Sigmoid colon (tissue), 7 donors: ENCODE results near the gene CCDC107. TPM values are rescaled to one million over a fixed set of nuclear protein-coding genes. Genes with fewer than 3 reads are reported as not detected.

ENCODE experiments used
- DNase-seq: peaks from one replicate; pipeline ENCODE4 v3.0.0-alpha.2; 2019
- H3K27ac ChIP-seq, 4 donors: fragments of 200-600 bp; sonication (generic); one replicate each; pipeline ENCODE4 v1.5.1; 2016 to 2019; ENCODE audit warnings: mild to moderate bottlenecking in 1 of 4
- H3K27me3 ChIP-seq, 3 donors: fragments of 200-600 bp; sonication (generic); one replicate each; pipeline ENCODE4 v1.5.1; 2019; ENCODE audit warnings: mild to moderate bottlenecking in 1 of 3
- H3K36me3 ChIP-seq, 4 donors: fragments of 200-600 bp; sonication (generic); one replicate each; pipeline ENCODE4 v1.5.1; 2016 to 2019
- H3K4me1 ChIP-seq, 4 donors: fragments of 200-600 bp; sonication (generic); one replicate each; pipeline ENCODE4 v1.5.1; 2017 to 2019
- H3K4me3 ChIP-seq, 4 donors: fragments of 200-600 bp; sonication (generic); one replicate each; pipeline ENCODE4 v1.5.1; 2017 to 2019; ENCODE audit warnings: mild to moderate bottlenecking in 2 of 4, moderate library complexity in 1 of 4
- H3K9me3 ChIP-seq, 4 donors: fragments of 200-600 bp in 3 of 4; sonication (generic) in 3 of 4; one replicate each; pipeline versions ENCODE4 v1.5.1 to v1.6.1; 2013 to 2019
- CTCF ChIP-seq, 4 experiments: fragments of 450-650 bp in 3 of 4; fragments of 200-600 bp in 1 of 4; IDR thresholded peaks; one replicate each; pipeline ENCODE4 v1.5.1; 2016 to 2019; ENCODE audit warnings: antibody characterized with exemption in 4 of 4, mild to moderate bottlenecking in 3 of 4, moderate library complexity in 2 of 4
- EP300 ChIP-seq, 4 donors: sonication (generic); formaldehyde crosslinking; IDR thresholded peaks; one replicate each; pipeline ENCODE4 v1.6.1; 2017; ENCODE audit warnings: antibody characterized with exemption in 4 of 4
- POLR2A ChIP-seq, 2 donors: fragments of 450-650 bp; IDR thresholded peaks; one replicate each; pipeline ENCODE4 v1.6.1; 2016; ENCODE audit warnings: antibody characterized with exemption in 2 of 2, mild to moderate bottlenecking in 2 of 2, moderate library complexity in 2 of 2
- POLR2AphosphoS5 ChIP-seq, 4 donors: sonication (generic); formaldehyde crosslinking; IDR thresholded peaks; one replicate each; pipeline ENCODE4 v1.6.1; 2017; ENCODE audit warnings: antibody characterized with exemption in 4 of 4
- WGBS, 2 donors: extraction: QIAGEN DNeasy Blood & Tissue Kit; methylation state at CpG; one replicate each; pipeline ENCODE4 v1.1.7; 2013; 5-methylcytosine and 5-hydroxymethylcytosine counted together
- intact Hi-C: fragments of 100-400 bp; cut with DNase I; formaldehyde crosslinking; loops from one replicate; pipeline ENCODE4 v1.15.1; 2023
- polyA plus RNA-seq, 3 donors: library from polyadenylated mRNA; stranded (reverse); fragments of 200-250 nt; gene quantifications; one replicate each; pipeline ENCODE4 v1.2.3, GENCODE V29; 2013
- total RNA-seq, 4 donors: library from RNA; depleted of rRNA; stranded (reverse); fragments of >200 nt; gene quantifications; one replicate each; pipeline ENCODE4 v1.1.0, GENCODE V29; 2016
- donor health status: healthy with polysubstance abuse.
- donor health status: Bipolar disorder and iron deficiency.
- donor health status: healthy.

The CCDC107 gene
- total and polyA plus RNA-seq, 7 donors, result 21.3 to 112 (median 70.6) TPM

- Histone ChIP-seq H3K36me3 (no peaks in the 10 kb centered on the region), H3K4me1 (peaks cover 0 to 28% (median 26%) of the 10 kb centered on the region in 4 donors), H3K27ac (peak overlapping the region in 3 of 4 donors; percentile 13 to 52 (median 28)), H3K4me3 (peak overlapping the region; percentile 37 to 56 (median 48)), H3K27me3 (no peaks in the 10 kb centered on the region), H3K9me3 (no peaks in the 10 kb centered on the region)
- TF ChIP-seq POLR2AphosphoS5 (IDR thresholded peaks at IDR 0.05) (peak in 2 of 4 donors; percentile 18 to 25), EP300 (IDR thresholded peaks at IDR 0.05) (no peak), POLR2A (IDR thresholded peaks at IDR 0.05) (no peak)
- intact Hi-C loops, result loop anchor here (1.0 kb wide), 1 partner anchor 10 kb away; no protein-coding TSS in a partner anchor
- WGBS, 2 donors, result 10% methylated on average over 51 of the region's 51 CpGs
- DNase-seq, result no peak
These were observed 17.8 kb downstream of the CCDC107 start for GRCh38 chr9:35675732-35676392.

- DNase-seq, result no peak
- TF ChIP-seq POLR2A (IDR thresholded peaks at IDR 0.05) (no peak), POLR2AphosphoS5 (IDR thresholded peaks at IDR 0.05) (peak in 3 of 4 donors; percentile 16 to 72 (median 65))
- Histone ChIP-seq H3K27ac (peak overlapping the region; percentile 95 to 100 (median 98)), H3K9me3 (no peaks in the 10 kb centered on the region), H3K4me3 (no peak overlapping the region), H3K36me3 (peaks cover 18 to 25% (median 20%) of the 10 kb centered on the region in 4 donors), H3K27me3 (no peaks in the 10 kb centered on the region), H3K4me1 (peaks cover 0 to 45% (median 41%) of the 10 kb centered on the region in 4 donors)
- WGBS, 2 donors, result 91 to 94% methylated on average over 5 of the region's 5 CpGs
- intact Hi-C loops, result no loop called here
These were observed 21.0 kb downstream of the CCDC107 start for GRCh38 chr9:35679091-35679490.

- peaks cover 0 to 50% (median 47%) of the 10 kb centered on the region in 4 donors for H3K4me1 ChIP-seq
- intact Hi-C loops, result no loop called here
- 93 to 94% methylated on average over 8 of the region's 8 CpGs for WGBS, 2 donors
These were observed 21.8 kb downstream of the CCDC107 start for GRCh38 chr9:35679766-35680330.

GRCh38 chr9:35680331-35681105 is 22.4 kb downstream of the CCDC107 start:
- no peak for DNase-seq
- Histone ChIP-seq H3K4me1 (peaks cover 0 to 53% (median 49%) of the 10 kb centered on the region in 4 donors), H3K9me3 (no peaks in the 10 kb centered on the region), H3K36me3 (peaks cover 32 to 39% (median 33%) of the 10 kb centered on the region in 4 donors), H3K27me3 (no peaks in the 10 kb centered on the region), H3K4me3 (no peak overlapping the region), H3K27ac (peak overlapping the region; percentile 95 to 100 (median 98))
- 73 to 74% methylated on average over 15 of the region's 15 CpGs for WGBS, 2 donors
- peak in 2 of 4 donors; percentile 86 to 89 for TF ChIP-seq POLR2AphosphoS5 (IDR thresholded peaks at IDR 0.05)
- no peak for TF ChIP-seq CTCF (IDR thresholded peaks at IDR 0.05)
- intact Hi-C loops, result no loop called here

More at GRCh38 chr9:35679766-35680330, 21.8 kb downstream of the CCDC107 start:
- H3K4me3 ChIP-seq, result no peak overlapping the region
- peak overlapping the region; percentile 95 to 100 (median 98) for H3K27ac ChIP-seq
- H3K36me3 ChIP-seq, result peaks cover 26 to 32% (median 26%) of the 10 kb centered on the region in 4 donors
- no peaks in the 10 kb centered on the region for H3K9me3 ChIP-seq
- no peak for DNase-seq
- no peak for TF ChIP-seq POLR2A (IDR thresholded peaks at IDR 0.05)
- peak in 3 of 4 donors; percentile 11 to 87 (median 85) for TF ChIP-seq POLR2AphosphoS5 (IDR thresholded peaks at IDR 0.05)
- no peaks in the 10 kb centered on the region for H3K27me3 ChIP-seq

- Histone ChIP-seq H3K4me1 (peaks cover 0 to 52% (median 45%) of the 10 kb centered on the region in 4 donors), H3K4me3 (no peak overlapping the region), H3K36me3 (peaks cover 34 to 48% (median 42%) of the 10 kb centered on the region in 4 donors), H3K9me3 (no peaks in the 10 kb centered on the region), H3K27ac (peak overlapping the region; percentile 95 to 100 (median 98)), H3K27me3 (no peaks in the 10 kb centered on the region)
- TF ChIP-seq POLR2A (IDR thresholded peaks at IDR 0.05), result no peak
- TF ChIP-seq EP300 (IDR thresholded peaks at IDR 0.05), result no peak
- TF ChIP-seq POLR2AphosphoS5 (IDR thresholded peaks at IDR 0.05), result peak in 3 of 4 donors; percentile 4 to 72 (median 70)
- intact Hi-C loops, result no loop called here
- DNase-seq, result no peak
- WGBS, 2 donors, result 71 to 81% methylated on average over 3 of the region's 3 CpGs
These were observed 23.4 kb downstream of the CCDC107 start for GRCh38 chr9:35681341-35682002.

GRCh38 chr9:35682051-35682450 is 24.0 kb downstream of the CCDC107 start:
- H3K27me3 ChIP-seq, result no peaks in the 10 kb centered on the region
- TF ChIP-seq EP300 (IDR thresholded peaks at IDR 0.05), result no peak
- no peak for TF ChIP-seq CTCF (IDR thresholded peaks at IDR 0.05)
- TF ChIP-seq POLR2A (IDR thresholded peaks at IDR 0.05), result no peak
- TF ChIP-seq POLR2AphosphoS5 (IDR thresholded peaks at IDR 0.05), result peak; percentile 9 to 53 (median 46)
- H3K4me3 ChIP-seq, result no peak overlapping the region
- 83 to 87% methylated on average over 6 of the region's 6 CpGs for WGBS, 2 donors
- peak; percentile 76 for DNase-seq
- intact Hi-C loops, result no loop called here
- H3K36me3 ChIP-seq, result peaks cover 34 to 52% (median 47%) of the 10 kb centered on the region in 4 donors
- no peaks in the 10 kb centered on the region for H3K9me3 ChIP-seq
- peak overlapping the region; percentile 95 to 100 (median 98) for H3K27ac ChIP-seq
- peaks cover 0 to 52% (median 46%) of the 10 kb centered on the region in 4 donors for H3K4me1 ChIP-seq
